Right atrium auricular region (tissue), 2 donors: Measurements from ENCODE around the gene IFT122. TPM values are rescaled to one million over a fixed set of nuclear protein-coding genes. Genes with fewer than 3 reads are reported as not detected.
A peak's percentile ranks its signal among the peaks of the same experiment; 100 is the strongest.

Experiments used
- DNase-seq: peaks from one replicate; pipeline ENCODE4 v3.0.0-alpha.2; 2019; ENCODE audit warnings: low spot score
- H3K27ac ChIP-seq, 2 donors: fragments of 200-600 bp; sonication (generic); 1 replicate in 1 of 2; 2 replicates in 1 of 2; pipeline ENCODE4 v1.5.1; 2016 to 2019
- H3K27me3 ChIP-seq, 2 donors: fragments of 200-600 bp; sonication (generic); one replicate each; pipeline versions ENCODE4 v1.5.1 to v1.6.0; 2017 to 2019
- H3K36me3 ChIP-seq: fragments of 200-600 bp; sonication (generic); one replicate; pipeline ENCODE4 v1.5.1; 2016
- H3K4me1 ChIP-seq, 2 donors: fragments of 200-600 bp; sonication (generic); one replicate each; pipeline versions ENCODE4 v1.5.1 to v1.6.0; 2017 to 2019
- H3K4me3 ChIP-seq, 2 donors: fragments of 200-600 bp; sonication (generic); 1 replicate in 1 of 2; 2 replicates in 1 of 2; pipeline ENCODE4 v1.5.1; 2017 to 2019; ENCODE audit warnings: mild to moderate bottlenecking in 1 of 2, moderate library complexity in 1 of 2
- H3K9me3 ChIP-seq, 2 donors: fragments of 200-600 bp; sonication (generic); one replicate each; pipeline ENCODE4 v1.5.1; 2019
- total RNA-seq, 2 donors: library from RNA; depleted of rRNA; stranded (reverse); fragments of >200 nt; gene quantifications; one replicate each; pipeline ENCODE4 v1.1.0, GENCODE V29; 2016
- TF ChIP-seq, protein P1 (sequence below), 2 donors: fragments of 200-600 bp; sonication (generic); IDR thresholded peaks; one replicate each; pipeline ENCODE4 v1.5.1; 2019; ENCODE audit warnings: antibody characterized with exemption in 2 of 2

The IFT122 gene
- total RNA-seq, 2 donors from 2014 or later, result 18.5 to 36.9 TPM

DNA sequence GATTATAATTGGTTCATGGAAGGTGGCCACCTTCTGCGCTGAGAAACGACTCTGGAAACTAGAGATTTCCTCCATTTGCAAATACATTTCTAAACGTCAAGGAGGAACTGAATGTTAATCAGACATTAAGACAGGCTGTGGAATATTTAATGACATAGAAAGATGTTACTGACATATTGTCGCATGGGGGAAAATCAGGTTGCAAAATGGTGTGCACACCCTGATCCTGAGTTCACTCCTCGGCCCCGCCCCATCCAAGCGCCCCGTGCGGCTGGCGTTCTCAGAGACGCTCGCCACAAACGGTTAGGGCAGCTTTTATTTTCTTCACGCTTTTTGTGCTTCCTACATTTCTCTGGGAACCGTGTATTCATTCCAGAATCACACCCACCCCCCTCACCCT lies 113.7 kb downstream of the IFT122 start:
- no peak for DNase-seq
- Histone ChIP-seq H3K27ac (no peak overlapping the region), H3K4me1 (peaks cover 0 to 64% of the 10 kb centered on the region in 2 donors)

DNA sequence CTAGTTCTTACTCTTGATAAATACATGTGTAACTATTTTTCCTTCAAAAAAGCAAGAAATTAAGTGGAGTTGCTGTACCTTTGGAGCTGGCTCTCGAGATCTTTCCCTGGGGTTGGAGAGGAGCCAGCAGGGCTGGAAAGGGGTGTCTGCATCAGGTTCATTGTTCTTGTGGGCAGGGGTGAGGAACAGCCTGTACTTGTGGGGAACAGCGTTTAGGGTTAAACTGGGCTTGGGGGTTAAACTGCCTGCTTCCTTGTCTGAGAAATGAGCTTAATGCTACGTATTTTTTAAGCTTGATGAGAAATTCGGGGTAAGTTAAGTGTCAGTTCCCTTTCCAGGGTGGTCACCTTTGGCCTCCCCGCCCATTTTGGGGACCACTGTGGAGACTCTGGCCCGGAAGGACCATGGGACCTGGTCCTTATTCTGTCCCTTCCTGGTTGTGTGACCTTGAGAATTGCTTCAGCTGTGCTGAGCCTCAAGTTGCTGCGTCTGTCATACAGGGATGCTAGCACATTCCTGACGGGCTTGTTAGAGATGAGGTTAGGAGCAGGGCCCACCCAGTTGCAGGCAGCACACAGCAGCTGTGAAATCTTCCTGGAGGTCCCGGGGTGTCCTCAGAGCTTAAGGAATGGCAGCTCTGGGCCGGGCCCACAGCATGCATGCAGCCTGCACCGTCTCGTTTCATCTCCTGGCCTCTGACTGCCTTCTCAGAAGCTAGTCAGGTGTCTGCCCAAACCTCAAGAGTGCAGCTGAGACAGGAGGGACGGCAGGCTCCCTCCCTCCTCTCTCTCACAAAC lies 114.5 kb downstream of the IFT122 start:
- H3K4me1 ChIP-seq, result peaks cover 0 to 72% of the 10 kb centered on the region in 2 donors
- no peak for DNase-seq
- H3K27me3 ChIP-seq, result no peaks in the 10 kb centered on the region
- no peak overlapping the region for H3K4me3 ChIP-seq
- peaks cover 34% of the 10 kb centered on the region for H3K36me3 ChIP-seq
- TF ChIP-seq, protein P1, sequence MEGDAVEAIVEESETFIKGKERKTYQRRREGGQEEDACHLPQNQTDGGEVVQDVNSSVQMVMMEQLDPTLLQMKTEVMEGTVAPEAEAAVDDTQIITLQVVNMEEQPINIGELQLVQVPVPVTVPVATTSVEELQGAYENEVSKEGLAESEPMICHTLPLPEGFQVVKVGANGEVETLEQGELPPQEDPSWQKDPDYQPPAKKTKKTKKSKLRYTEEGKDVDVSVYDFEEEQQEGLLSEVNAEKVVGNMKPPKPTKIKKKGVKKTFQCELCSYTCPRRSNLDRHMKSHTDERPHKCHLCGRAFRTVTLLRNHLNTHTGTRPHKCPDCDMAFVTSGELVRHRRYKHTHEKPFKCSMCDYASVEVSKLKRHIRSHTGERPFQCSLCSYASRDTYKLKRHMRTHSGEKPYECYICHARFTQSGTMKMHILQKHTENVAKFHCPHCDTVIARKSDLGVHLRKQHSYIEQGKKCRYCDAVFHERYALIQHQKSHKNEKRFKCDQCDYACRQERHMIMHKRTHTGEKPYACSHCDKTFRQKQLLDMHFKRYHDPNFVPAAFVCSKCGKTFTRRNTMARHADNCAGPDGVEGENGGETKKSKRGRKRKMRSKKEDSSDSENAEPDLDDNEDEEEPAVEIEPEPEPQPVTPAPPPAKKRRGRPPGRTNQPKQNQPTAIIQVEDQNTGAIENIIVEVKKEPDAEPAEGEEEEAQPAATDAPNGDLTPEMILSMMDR (IDR thresholded peaks at IDR 0.05), result no peak
- peak overlapping the region; percentile 8 to 9 for H3K27ac ChIP-seq
- H3K9me3 ChIP-seq, result no peaks in the 10 kb centered on the region

More for the DNA sequence above, 113.7 kb downstream of the IFT122 start:
- Histone ChIP-seq H3K36me3 (peaks cover 27% of the 10 kb centered on the region), H3K27me3 (no peaks in the 10 kb centered on the region), H3K4me3 (no peak overlapping the region), H3K9me3 (no peaks in the 10 kb centered on the region)
- TF ChIP-seq, protein P1 (IDR thresholded peaks at IDR 0.05), result no peak

DNA sequence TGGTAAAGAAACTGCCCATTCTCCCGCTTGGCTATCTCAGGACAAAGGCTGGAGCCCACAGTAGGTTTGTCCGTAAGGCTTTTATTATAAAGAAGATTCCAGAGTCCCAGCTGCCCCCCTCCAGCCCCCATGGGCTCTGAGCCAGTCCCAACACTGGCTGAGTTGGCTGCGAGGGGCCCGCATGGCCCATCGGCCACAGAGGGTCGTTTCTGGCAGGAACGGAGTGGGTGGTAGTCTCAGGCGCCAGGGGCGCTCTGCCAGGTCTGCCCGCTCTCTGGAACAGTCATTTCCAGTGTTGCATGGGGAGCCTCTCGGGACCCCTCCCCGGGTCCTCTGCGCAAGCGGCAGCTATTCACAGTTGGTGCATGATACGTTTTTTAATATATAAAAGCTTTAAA lies 115.1 kb downstream of the IFT122 start:
- no peak for DNase-seq

DNA sequence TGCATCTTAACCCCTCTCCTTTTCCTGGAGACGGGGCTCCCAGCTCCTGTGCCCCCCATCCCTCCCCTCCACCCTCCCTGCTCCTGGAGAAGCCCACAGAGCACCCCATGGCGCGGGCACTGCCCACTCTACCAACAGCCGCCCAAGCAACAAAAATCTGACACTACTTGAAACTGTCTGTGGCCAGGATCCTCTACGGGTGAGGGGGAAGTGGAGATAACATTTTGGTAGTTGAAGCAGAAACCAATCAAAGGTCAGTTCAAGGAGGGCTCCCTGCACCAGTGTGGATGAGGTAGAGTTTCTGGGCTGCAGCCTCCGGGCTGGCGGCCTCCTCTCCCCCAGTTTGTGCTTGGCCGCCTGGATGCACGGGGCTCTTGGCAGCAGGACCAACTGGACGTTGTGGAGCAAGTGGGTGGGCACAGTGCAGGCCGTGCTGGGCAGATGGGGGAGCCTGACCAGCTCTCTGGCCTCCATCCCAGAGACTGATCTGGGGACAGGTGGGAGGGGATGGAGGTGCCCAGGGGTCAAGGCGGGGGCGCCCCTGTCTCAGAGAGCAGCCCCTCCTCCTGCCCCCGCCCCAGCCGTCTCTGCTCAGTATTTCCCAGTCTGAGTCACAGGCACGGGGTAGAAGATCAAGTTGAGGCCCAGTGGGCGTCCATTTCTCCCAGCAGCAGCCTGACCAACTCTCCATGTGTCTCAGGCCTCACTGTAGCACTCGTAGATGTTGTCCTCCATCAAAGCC lies 115.8 kb downstream of the IFT122 start:
- no peak overlapping the region for H3K4me3 ChIP-seq
- peaks cover 0 to 85% of the 10 kb centered on the region in 2 donors for H3K4me1 ChIP-seq
- TF ChIP-seq, protein P1 (IDR thresholded peaks at IDR 0.05), result no peak
- H3K9me3 ChIP-seq, result no peaks in the 10 kb centered on the region
- DNase-seq, result no peak
- no peaks in the 10 kb centered on the region for H3K27me3 ChIP-seq
- H3K27ac ChIP-seq, result no peak overlapping the region
- H3K36me3 ChIP-seq, result peaks cover 41% of the 10 kb centered on the region

More for the DNA sequence above, 115.1 kb downstream of the IFT122 start:
- Histone ChIP-seq H3K36me3 (peaks cover 40% of the 10 kb centered on the region), H3K27ac (no peak overlapping the region), H3K9me3 (no peaks in the 10 kb centered on the region), H3K27me3 (no peaks in the 10 kb centered on the region), H3K4me3 (no peak overlapping the region), H3K4me1 (peaks cover 0 to 78% of the 10 kb centered on the region in 2 donors)
- TF ChIP-seq, protein P1 (IDR thresholded peaks at IDR 0.05), result no peak

DNA sequence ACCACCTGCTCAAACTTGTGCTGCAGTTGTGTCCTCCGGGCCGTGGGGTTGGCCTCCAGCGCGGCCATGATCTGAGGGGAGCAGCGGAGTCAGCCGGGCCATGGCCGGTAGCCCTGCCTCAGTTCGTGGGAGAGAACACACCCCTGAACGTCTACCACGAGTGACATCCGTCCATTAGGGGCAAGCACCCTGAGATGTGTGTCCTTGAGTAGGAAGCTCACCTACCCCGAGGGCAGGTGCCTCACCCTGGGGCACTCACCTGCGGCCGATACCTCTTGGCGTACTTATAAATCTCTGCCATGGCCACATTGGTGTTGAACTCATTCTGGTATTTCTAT lies 116.3 kb downstream of the IFT122 start:
- peaks cover 0 to 90% of the 10 kb centered on the region in 2 donors for H3K4me1 ChIP-seq
- H3K27ac ChIP-seq, result no peak overlapping the region
- H3K27me3 ChIP-seq, result no peaks in the 10 kb centered on the region
- no peak for DNase-seq
- TF ChIP-seq, protein P1 (IDR thresholded peaks at IDR 0.05), result no peak
- no peaks in the 10 kb centered on the region for H3K9me3 ChIP-seq
- H3K4me3 ChIP-seq, result no peak overlapping the region
- H3K36me3 ChIP-seq, result peaks cover 41% of the 10 kb centered on the region
